GM06990 (cell line): ENCODE measurements around the gene TBC1D22A.
A peak's percentile ranks its signal among the peaks of the same experiment; 100 is the strongest.
"Not testable (repeated sequence)": the region's sequence is repeated elsewhere in the genome, so short reads cannot be mapped to it uniquely, and the experiment has no call there.

Experiments
- DNase-seq: peaks from one replicate; pipeline ENCODE4 v3.0.0-alpha.2; 2011; ENCODE audit not compliant: insufficient read length; ENCODE audit errors: extremely low read depth
- H3K27me3 ChIP-seq: replicated peaks from 2 replicates; pipeline ENCODE4 v1.6.0; 2011; ENCODE audit warnings: low read length; ENCODE audit not compliant: control insufficient read depth, insufficient read depth
- H3K36me3 ChIP-seq: 2 replicates; pipeline ENCODE4 v1.5.1; 2011; ENCODE audit warnings: low read length; ENCODE audit not compliant: control insufficient read depth, insufficient read depth
- H3K4me3 ChIP-seq: replicated peaks from 2 replicates; pipeline ENCODE4 v1.5.1; 2011; ENCODE audit warnings: low read depth, mild to moderate bottlenecking, control low read depth, low read length
- TF ChIP-seq, protein P1 (sequence below): IDR thresholded peaks from 2 replicates; pipeline ENCODE4 v1.5.1; 2011; ENCODE audit warnings: low read length, control low read depth, mild to moderate bottlenecking, inconsistent platforms; ENCODE audit not compliant: insufficient read depth, poor library complexity, severe bottlenecking

TBC1D22A gene

DNA sequence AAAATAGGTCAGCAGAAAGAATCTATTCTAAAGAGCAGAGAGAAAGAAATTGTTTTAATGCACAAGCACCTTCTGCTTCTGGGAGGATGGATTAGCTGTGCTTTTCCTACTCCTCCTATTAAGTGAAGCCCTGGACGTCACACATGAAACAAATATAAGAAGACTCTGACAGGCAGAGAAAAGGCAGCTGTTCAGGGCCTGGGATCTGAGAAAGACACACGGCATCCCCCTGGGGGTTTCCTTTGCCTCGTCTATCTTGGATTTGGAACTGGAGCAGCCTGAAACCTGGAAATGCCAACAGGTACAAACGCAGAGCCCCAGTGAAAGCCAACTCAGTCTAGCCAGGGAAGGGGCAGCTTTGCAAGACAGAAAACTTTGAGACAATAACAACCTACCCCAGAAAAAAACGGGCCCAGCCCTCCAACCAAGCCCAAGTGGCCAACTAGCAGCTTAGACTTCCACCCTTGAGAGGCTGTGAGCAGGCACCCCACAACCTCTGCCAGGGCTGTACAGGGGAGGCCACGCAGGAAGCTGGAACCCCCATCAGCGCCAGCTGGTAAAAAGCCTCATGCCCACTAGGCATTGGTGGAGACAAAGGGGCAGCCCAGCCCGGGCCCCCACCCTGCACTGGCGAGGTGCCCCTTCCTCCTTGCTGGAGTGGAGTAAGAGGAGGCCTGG, 31.7 kb upstream of the TBC1D22A start:
- DNase-seq: no peak

DNA sequence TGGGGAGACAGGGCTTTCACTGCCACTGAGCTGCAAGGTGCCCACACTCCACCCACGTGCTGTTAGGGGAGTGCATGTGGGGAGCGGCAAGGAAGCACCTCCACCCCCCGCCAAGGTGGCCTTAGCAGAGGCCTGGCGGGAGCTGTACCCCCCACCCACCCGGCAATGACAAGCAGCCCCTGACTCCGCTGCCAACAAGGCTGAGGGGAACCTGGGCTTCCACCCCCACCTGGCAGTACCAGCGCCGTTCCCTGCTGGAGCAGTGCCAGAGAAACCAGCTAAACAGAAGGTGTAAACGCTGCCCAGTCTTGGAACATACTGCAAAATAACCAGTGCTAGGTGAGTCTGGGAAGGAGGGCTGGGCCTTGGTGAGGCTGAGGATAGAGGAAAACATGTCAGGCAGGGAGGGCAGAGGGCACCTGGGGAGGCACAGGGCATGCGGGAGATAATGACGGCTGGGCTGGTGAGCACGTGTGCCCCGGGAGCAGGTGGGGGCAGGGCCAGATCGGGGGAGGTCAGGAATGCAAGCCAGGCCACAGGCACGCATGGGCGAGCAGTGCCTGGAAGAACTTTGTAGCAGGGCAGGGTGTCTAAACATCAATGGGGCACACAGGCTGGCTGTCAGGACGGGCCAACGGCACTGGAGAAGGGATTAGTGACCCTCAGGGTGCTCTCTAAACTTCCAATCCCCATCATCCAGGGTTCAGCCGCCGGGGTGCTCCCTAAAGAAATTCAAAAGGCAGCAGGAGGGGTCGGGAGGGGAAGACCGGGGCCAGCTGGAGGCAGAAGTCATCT, 31.0 kb upstream of the TBC1D22A start:
- TF ChIP-seq, protein P1, sequence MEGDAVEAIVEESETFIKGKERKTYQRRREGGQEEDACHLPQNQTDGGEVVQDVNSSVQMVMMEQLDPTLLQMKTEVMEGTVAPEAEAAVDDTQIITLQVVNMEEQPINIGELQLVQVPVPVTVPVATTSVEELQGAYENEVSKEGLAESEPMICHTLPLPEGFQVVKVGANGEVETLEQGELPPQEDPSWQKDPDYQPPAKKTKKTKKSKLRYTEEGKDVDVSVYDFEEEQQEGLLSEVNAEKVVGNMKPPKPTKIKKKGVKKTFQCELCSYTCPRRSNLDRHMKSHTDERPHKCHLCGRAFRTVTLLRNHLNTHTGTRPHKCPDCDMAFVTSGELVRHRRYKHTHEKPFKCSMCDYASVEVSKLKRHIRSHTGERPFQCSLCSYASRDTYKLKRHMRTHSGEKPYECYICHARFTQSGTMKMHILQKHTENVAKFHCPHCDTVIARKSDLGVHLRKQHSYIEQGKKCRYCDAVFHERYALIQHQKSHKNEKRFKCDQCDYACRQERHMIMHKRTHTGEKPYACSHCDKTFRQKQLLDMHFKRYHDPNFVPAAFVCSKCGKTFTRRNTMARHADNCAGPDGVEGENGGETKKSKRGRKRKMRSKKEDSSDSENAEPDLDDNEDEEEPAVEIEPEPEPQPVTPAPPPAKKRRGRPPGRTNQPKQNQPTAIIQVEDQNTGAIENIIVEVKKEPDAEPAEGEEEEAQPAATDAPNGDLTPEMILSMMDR: no peak
- Histone ChIP-seq H3K27me3 (no peaks in the 10 kb centered on the region), H3K36me3 (peaks cover 2% of the 10 kb centered on the region), H3K4me3 (no peak overlapping the region)
- DNase-seq: no peak

More for the DNA sequence above, 31.7 kb upstream of the TBC1D22A start:
- Histone ChIP-seq H3K27me3 (no peaks in the 10 kb centered on the region), H3K36me3 (peaks cover 2% of the 10 kb centered on the region), H3K4me3 (no peak overlapping the region)
- TF ChIP-seq, protein P1: no peak

- no peak for DNase-seq
- Histone ChIP-seq H3K36me3 (peaks cover 2% of the 10 kb centered on the region), H3K27me3 (no peaks in the 10 kb centered on the region), H3K4me3 (no peak overlapping the region)
- TF ChIP-seq, protein P1: no peak
Measured at GRCh38 chr22:46732041-46732379, 30.4 kb upstream of the TBC1D22A start.

GRCh38 chr22:46732513-46732912, 29.9 kb upstream of the TBC1D22A start:
- Histone ChIP-seq H3K4me3 (no peak overlapping the region), H3K27me3 (no peaks in the 10 kb centered on the region), H3K36me3 (peaks cover 2% of the 10 kb centered on the region)
- DNase-seq: no peak
- TF ChIP-seq, protein P1: no peak

GRCh38 chr22:46734213-46734722, 28.2 kb upstream of the TBC1D22A start:
- not testable (repeated sequence) for DNase-seq, H3K4me3 ChIP-seq, H3K27me3 ChIP-seq, H3K36me3 ChIP-seq

DNA sequence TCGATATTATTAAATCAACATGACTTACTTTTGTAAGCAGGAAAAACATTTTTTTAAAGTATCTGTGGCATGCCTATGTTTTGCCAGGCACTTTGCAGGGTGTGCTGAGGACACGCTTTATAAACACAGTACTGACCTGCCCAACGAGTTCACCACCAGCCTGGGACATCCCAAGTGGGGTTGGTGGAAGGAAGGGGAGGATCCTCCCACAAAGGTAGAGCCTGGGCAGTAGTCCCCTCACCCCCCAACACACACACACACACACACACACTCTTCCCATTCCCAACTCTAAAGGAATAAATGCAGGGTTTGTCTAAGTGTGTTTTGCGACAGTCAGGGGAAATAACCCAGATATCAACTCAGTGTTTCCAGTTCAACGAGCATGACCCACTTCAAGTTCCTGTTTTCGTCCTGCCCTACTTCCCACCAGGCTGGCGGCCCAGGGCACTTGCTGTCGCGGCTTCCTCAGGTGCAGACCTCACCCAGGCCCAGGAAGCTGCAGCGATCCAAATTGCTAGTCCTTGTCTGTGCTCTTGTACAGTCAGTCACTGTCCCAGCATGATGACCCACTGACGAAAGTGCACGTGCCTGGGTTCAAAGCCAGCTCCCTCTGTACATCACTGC, 27.5 kb upstream of the TBC1D22A start:
- DNase-seq: peak; percentile 65
- Histone ChIP-seq H3K4me3 (peak overlapping the region; percentile 7), H3K36me3 (no peaks in the 10 kb centered on the region; the same call in 1 of the 2 replicates), H3K27me3 (no peaks in the 10 kb centered on the region)
- TF ChIP-seq, protein P1: no peak
